GM21576 (cell line): ENCODE data around the gene GNAL.
A peak's percentile ranks its signal among the peaks of the same experiment; 100 is the strongest.
"Not testable (repeated sequence)": the region's sequence is repeated elsewhere in the genome, so short reads cannot be mapped to it uniquely, and the experiment has no call there.

Experiments used
- ATAC-seq: cut with Tn5 transposase; IDR thresholded peaks from one replicate; pipeline ENCODE4 v1.9.1; 2021; ENCODE audit warnings: mild to moderate bottlenecking, moderate library complexity; ENCODE audit not compliant: unreplicated experiment

The GNAL gene

DNA sequence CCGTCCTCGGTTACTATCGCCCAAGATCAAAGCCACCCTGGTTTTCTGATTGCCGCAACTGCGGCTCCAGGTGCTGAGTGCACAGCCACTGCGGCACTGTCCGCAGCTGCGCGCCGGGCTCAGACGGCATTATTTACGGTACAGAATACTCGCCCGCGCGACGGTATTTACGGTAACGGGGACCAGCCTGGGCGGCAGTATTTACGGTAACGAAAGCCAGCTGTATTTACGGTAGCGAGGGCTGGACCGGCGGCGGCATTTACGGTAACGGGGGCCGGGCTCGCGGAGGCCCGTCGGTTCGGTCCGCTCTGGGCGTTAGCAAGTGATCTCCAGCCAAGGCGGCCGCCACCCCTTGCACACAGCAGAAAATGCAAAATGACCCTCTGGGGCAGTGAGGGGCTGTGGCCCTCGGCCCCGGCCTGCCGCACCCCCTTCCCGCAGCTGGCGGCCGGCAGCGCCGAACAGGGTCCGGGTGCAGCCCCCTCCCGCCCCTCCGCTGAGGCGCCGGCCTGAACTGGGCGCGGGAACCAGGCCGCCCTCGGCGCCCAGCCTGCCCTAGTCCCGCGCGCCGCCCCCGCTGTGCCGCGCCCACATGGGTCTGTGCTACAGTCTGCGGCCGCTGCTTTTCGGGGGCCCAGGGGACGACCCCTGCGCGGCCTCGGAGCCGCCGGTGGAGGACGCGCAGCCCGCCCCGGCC is at the start of gene GNAL:
Gene GNAL, plus strand, starts transcription at position 293 of the 697 bp plus-strand sequence. Its CDS starts 300 bp downstream, at position 593.
- ATAC-seq: peak; percentile 81

- not testable (repeated sequence) for ATAC-seq
Measured at GRCh38 chr18:11647310-11647709, 41.8 kb upstream of the GNAL start.

GRCh38 chr18:11647804-11648203 is 41.3 kb upstream of the GNAL start:
- not testable (repeated sequence) for ATAC-seq

DNA sequence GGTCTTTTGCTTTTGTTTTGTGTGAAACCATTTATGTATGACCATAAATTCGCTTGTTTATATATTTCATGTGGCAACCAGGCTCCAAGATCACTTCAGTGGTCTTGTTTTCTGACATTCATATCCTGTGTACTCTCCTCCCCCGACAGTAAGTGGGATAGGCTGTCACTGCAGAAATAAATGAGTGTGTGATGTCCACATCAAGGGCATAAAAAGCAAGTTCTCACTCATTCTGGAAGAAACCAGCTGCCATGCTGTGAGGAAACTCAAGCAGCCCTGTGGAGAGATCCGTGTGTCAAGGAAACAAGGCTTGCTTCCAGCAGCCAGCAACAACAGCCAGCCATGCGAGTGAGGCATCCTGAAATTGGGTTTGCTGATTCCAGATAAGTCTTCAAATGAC is 39.2 kb upstream of the GNAL start:
- no peak for ATAC-seq

- ATAC-seq: no peak
Measured at GRCh38 chr18:11651899-11652298, 37.2 kb upstream of the GNAL start.

GRCh38 chr18:11653521-11653920 is 35.5 kb upstream of the GNAL start:
- no peak for ATAC-seq

DNA sequence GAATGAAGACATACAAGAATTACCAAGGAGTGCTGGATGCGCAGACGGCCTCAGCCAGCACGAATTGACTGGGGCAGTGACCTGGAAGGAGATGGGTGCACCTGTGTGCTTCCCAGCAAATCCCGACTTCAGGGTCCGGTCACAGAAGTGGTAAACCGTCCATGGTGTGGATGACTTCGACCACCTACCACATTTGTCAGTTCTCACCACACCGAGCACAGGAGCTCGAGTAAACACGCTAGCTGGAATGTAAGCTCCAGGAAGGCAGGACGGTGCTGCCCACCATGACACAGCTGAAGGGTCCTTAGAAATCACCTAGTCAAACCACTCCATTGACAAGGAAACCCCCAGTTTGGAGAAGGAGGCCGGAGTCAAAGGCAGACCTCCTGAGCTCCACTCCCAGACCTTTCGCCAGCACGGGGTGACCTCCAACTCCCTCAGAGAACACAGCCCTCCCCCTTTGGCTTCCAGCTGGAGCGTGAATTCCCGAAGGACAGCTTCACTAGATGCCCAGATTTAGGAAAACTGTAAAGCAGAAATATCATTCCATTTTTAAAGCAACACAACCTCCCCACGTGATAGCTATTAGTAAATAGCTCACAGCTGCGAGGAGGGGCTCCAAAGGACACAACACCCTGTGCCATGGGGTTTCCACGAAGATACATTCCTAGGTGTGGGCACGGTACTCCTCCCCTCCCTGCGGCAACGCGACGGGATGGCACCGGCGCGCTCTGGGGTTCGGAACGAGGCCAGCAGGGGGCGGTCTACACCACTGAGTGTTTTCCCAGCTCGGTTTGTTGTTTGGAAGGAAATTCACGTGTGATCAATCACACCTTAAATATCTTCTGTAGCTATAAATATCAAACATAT is 34.1 kb upstream of the GNAL start:
- no peak for ATAC-seq

DNA sequence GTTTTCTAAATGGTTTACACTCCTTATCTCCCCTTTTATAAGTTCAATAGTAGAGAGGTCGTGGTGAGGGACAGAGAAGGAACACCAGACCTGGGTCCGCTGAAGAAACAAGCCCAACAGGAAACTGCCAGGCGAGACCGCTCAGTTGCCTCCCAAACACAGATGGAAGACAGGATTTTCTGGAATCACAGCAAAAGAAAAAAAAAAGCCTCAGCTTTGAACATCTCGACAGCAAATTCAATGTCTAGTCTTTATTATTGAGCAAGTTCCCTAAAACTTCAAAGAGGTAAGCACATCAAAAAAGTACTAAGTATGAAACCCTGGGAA is 33.5 kb upstream of the GNAL start:
- ATAC-seq: no peak

GRCh38 chr18:11657152-11657551 is 31.9 kb upstream of the GNAL start:
- ATAC-seq: no peak

- ATAC-seq: no peak
Measured at GRCh38 chr18:11657554-11657953, 31.5 kb upstream of the GNAL start.

DNA sequence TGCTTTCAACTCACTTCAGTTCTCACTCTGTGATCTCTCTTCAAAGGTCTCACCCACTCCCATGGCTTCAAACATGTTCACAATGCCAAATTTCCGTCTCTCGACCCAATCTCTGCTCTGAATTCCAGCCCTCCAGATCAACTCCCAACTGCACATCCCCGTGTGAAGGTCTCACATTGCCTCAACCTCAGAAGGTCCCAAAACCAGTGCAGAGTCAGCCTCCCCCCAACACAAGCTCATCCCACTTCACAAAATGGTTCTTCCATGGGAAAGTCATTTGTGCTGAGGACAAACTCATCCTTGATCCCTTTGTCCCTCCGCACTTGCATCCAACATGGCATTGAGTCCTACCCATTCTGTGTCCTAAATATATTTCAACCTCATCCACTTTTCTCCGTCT is 31.0 kb upstream of the GNAL start:
- no peak for ATAC-seq

GRCh38 chr18:11658989-11659388 is 30.1 kb upstream of the GNAL start:
- no peak for ATAC-seq

- ATAC-seq: no peak
Measured at GRCh38 chr18:11660691-11661090, 28.4 kb upstream of the GNAL start.

GRCh38 chr18:11661430-11661829 is 27.6 kb upstream of the GNAL start:
- no peak for ATAC-seq

DNA sequence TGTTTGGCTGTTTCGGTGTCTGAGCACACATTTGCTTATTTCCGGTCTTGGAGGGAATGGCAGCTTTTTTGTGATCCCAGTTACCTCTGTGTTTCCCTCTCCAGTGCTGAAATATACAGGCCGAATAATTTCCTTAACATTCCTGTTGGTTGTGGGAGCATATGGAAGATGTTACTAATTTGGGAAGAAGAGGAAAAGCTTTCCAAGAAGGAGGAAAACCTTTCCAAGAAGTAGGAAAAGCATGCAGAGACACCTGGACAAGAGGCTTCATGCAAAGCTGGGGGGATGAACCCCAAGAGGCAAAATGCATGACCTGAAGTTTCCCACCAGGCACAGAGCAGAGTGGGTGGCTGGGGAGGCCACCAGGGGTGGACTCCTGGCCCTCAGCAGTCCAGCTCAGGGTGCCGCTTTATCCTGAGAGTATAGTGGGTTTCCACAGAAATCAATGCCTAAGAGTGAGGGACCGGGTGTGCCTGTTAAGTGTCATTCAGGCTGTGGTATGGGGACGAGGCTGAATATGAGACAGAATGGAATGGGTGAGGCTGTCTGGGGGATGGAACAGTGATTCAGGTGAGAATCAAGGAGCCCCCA is 25.5 kb upstream of the GNAL start:
- no peak for ATAC-seq

GRCh38 chr18:11664286-11664685 is 24.8 kb upstream of the GNAL start:
- ATAC-seq: no peak

DNA sequence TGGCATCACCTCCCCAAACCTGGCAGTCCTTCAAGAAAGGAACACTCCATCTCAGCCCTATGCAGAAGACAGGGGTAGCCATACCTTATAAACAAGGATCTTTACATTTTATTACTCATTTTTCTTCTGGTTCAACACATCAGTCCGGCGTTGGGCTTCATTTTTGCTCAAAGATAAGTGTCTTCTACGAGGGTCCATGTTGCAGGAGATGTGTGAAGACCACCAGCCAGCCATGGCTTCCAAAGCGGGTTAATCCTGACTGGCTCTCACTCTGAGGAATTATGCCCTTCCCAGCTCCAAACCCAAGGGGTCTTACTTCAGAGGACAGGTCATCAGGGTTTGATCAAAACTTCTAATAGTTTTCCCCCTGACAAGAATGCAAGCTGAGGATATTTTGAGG is 23.9 kb upstream of the GNAL start:
- ATAC-seq: no peak

GRCh38 chr18:11665587-11665986 is 23.5 kb upstream of the GNAL start:
- ATAC-seq: no peak

DNA sequence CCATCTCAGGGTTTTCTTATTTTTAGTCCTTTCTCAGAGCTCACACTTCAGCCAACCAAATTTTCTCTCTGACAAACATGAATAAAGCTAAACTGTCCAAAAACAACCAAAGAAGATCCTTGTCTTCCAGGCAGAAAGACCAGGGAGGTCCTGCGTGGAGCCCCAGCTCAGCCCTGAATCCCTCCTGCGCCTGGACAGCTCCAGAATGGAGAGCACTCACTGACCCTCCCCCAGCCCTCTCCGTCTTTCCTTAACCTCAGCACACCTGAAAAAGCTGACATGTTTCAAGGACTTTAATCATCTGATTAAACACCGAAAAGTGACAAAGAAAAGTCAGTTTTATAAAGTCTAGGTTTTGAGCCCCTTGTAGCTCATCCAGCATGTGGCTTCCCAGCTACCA is 22.9 kb upstream of the GNAL start:
- ATAC-seq: no peak

DNA sequence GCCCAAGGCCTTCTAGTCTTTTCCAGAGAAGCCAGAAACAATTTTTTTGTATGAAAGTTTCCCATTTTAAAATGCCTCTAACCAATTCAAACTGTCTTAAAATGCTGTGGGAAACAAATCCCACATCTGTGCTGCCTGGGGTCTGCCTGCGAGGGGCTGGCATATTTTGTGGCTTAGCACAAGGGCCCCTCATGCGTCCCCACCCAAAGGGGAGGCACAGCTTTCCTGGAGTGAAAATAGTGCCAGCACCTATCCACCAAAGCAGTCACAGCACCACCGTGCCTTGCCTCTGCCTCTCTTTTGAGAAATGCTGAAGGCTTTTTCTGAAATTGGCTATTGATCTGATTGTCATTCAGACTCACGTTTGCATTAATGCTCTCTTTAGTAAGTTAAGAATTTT is 22.2 kb upstream of the GNAL start:
- no peak for ATAC-seq

DNA sequence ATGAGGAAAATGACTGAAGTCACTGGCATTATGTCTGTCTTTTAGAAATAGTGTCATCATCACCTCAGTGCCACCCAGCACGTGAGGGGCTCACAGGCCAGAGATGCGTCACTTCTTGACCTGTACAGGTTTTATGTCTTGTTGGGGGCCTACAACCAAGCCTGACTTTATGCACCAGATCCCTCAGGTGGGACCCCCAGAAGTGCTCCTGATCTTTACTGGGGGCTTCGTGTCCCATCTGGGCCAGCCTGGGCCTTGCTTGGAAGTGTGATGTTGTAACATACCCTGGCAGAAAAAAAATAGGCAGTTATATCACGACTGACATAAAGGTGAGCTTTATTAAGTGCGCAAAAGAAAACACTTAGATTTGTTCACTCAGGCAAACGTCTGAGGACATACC is 21.5 kb upstream of the GNAL start:
- ATAC-seq: no peak
